ENCODE data around the gene AASDH.

Gene AASDH

DNA sequence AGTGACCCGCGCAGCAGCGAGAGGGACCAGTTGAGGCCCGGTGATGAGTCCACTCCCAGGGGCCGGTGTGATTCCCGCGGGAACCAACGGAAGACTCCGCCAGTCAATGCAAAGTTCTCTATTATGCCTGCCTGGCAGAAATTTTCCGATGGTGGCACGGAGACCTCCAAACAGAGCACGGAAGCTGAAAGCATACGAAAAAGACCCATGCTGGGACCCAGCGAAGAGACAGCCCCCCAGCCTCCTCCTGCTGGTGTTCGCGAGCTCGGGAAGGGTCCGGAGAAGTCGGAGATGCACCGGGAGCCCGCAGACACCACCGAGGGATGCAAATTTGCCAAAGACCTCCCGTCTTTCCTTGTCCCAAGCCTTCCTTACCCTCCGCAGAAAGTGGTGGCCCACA lies 71.7 kb downstream of the AASDH start:
- DNase-seq, result no peak

DNA sequence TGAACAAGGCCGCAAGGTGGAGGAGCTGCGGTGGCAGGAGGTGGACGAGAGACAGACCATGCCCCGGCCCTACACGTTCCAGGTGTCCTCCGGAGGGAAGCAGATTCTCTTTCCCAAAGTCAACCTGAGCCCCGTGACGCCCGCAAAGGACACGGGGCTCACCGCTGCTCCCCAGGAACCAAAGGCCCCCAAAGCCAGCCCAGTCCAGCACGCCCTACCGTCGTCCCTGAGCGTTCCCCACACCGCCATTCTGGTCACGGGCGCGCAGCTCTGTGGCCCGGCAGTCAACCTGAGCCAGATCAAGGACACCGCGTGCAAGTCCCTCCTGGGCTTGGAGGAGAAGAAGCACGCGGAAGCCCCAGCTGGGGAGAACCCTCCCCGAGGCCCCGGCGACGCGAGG lies 72.2 kb downstream of the AASDH start:
- no peak for DNase-seq

DNA sequence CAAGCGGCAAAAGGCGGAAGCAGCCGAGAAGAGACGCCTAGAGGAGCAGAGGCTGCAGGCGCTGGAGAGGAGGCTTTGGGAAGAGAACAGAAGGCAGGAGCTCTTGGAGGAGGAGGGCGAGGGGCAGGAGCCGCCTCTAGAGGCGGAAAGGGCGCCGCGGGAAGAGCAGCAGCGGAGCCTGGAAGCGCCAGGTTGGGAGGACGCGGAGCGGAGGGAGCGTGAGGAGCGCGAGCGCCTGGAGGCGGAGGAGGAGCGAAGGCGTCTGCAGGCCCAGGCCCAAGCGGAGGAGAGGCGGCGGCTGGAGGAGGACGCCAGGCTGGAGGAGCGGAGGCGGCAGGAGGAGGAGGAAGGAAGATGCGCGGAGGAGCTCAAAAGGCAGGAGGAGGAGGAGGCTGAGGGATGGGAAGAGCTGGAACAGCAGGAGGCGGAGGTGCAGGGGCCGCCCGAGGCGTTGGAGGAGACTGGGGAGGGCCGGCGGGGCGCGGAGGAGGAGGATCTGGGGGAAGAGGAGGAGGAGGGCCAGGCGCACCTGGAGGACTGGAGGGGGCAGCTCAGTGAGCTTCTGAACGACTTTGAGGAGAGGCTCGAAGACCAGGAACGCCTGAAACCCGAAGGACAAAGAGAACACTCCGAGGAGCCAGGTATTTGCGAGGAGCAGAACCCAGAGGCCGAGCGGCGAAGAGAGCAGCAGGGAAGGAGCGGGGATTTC lies 72.9 kb downstream of the AASDH start:
- DNase-seq, result no peak

DNA sequence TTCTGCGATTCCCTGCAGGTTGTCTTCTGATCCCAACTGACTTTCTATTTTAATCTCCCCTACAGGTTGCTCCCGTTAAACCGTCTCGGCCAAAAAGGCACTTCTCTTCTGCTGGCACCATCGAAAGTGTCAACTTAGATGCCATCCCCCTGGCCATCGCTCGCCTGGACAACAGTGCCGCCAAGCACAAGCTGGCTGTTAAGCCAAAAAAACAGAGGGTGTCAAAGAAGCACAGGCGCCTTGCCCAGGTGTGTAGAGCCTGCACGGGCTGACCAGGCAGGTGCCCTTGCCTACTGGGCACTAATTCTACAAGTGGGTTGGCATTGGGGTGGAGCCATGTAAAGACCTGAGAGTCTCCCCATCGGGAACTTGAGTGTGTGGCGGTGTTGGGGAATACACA lies 74.2 kb downstream of the AASDH start:
- no peak for DNase-seq

DNA sequence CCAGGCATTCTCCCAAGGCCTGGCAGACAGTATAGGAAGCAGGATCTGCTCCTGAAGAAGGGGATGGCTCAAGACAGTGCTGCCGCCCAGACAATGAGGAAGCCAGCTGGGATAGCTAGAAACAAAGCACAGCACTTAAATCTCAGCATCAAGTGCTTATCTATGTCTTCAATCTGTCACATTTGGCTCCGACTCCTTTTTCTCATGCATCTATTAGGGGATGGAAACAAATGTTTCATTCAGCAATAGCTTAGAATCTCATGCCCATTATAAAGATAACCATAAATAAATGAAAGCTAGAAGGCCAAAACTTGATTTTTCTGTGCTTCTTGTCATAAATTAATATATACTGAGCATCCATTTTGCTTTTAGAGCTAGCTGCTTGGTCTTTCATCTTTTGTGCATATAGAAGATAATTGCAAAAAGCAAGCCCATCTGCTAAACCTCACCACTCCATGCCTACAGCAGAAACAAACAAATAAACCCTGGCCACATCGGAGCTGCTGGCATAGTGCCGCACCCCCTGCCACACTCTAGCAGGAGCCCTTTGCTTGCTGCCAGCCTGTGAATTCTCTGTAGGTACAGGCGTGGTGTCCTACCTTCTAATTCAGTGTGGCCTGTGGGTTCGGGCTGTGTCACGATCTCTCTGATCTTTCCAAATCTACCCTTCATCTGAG lies 75.9 kb downstream of the AASDH start:
- no peak for DNase-seq

DNA sequence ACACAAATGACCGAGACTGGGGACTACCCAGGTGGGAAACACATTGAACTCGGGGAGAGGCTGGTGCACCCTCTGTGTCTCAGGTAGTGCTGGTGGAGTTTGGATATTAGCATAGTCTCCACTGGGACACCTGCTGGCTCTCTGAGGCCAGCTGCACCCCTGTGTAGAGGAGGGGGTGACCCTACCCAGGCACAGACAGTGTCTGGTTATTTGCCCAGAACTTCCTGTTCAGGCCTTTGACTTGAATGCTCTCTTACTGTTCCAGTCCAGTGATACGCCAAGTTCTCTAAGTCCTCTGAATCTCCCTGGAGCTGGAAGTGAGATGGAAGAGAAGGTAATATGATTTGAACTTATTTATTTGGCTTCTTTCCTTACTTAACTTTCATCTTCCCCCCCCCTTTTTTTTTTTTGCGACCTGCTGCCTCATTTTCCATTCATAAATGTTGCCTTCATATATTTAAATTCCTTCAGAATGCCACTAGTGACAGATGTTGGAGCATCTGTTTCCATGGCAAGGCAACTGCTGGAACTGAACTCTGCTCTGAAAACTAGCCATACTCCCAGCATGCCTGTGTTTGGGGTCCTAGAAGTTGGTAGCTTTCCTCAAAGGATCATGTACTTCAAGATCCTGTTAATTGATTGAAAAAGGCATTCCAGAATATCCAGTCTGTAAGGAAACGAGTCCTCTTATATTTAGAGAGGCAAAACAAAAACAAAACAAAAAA lies 76.7 kb downstream of the AASDH start:
- DNase-seq, result no peak

DNA sequence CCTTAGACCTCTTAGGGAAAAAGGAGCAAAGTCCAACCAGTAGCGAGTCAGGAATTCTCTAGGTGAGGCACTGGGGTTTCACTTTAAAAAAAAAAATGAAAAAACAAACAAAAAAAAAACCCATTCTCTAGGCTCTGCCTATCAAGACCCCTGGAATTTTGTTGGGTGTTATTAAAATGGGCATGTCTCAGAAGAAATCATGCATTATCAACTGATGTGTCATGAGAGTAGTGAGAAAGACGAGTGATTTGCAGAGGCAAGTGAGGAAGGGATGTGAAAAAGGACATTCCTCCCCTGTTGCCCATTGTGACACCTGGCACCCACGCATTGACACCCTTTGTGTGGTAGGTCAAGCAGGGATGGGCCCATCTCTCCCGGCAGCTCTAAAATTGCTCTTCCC lies 78.9 kb downstream of the AASDH start:
- DNase-seq, result no peak

DNA sequence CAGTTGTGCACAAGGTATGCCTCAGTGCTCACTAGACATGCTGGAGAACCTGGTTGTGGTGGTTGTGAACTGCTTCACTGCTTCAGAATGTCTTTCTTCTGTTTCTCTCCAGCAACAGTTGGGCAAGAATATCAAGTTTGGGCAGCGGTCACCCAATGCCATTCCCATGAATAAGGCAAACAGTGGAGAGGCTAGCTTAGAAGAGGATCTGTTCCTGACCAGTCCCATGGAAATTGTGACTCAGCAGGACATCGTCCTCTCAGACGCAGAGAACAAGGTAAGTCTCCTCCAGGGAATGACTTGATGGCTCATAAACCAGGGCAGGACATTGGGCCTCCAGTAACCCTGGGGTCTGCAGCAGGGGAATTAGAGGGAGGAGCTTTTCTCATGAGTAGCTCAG lies 79.9 kb downstream of the AASDH start:
- no peak for DNase-seq

DNA sequence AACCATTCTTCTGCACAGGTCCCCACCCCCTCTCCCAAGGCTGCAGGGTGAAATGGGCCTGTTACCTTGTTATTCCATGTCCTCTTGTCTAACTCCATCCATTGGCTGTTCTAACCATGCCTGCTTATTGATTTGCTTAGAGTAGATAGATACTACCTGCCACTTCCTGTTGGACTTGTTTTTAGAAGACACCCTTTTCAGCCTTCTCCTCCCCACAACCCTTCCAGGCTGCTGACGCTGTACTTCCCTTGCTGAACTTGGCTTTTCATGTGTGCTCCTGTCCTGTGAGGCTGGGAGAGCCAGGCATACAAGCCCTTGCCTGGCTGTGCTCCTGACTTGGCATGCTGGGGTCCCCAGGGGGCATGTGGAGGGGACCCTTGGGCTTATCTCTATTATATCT lies 81.9 kb downstream of the AASDH start:
- DNase-seq, result no peak

DNA sequence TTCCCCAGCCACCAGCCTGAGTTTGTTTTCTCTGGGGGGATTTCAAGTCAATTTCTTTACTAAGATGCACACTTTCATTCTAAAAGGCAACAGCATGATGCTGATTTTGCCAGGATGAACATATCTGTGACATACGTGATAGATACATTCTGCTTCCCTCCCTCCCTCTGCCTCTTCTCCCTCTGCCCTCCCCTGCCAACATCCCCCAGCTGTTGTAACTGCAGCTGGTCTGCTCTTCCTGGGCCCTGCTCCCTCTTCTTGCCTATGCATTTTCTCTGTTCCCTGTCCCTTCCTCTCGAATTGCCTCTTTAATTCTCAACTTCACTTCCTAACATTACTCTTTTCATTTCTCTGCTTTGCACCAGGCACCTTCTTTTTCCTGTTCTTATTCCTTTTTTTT lies 83.4 kb downstream of the AASDH start:
- no peak for DNase-seq

DNA sequence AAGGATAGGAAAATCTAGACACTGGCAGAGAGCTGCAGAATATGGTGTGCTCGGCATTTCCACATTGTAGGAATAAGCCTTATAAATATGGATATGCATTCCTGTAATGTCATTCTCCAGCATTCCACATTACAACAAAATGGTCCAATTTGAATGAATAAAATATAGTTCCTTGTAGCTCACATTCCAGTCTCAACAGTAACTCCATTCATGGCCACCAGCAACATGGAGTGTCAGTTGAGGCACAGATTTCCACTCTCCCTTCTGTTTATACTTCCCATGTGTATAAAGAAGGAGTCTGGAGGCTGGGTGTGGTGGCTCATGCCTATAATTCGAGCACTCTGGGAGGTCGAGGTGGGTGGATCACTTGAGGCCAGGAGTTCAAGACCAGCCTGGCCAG lies 84.5 kb downstream of the AASDH start:
- no peak for DNase-seq

DNA sequence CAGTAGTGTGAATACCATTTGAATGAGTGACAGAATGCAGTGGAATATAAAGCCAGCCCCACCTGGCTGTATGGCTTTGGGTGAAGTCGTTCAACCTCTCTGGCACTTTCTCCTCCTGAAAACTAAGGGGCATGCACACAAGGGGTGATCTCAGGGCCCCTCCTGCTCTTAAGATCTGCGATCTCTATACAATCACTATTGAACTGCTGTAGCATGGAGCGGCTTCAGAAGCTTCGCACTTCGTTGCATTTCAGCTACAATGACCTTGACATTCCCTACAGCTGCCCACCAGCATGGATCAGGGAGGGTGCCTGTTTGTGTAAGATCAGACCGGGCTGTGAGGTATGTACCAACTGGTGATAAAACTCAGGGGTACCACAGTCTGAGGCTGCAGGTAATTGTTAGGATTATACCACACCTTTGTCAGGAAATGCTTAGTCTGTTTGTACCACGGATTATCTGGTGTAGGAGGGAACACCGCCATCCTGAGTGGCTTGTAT lies 85.2 kb downstream of the AASDH start:
- no peak for DNase-seq

DNA sequence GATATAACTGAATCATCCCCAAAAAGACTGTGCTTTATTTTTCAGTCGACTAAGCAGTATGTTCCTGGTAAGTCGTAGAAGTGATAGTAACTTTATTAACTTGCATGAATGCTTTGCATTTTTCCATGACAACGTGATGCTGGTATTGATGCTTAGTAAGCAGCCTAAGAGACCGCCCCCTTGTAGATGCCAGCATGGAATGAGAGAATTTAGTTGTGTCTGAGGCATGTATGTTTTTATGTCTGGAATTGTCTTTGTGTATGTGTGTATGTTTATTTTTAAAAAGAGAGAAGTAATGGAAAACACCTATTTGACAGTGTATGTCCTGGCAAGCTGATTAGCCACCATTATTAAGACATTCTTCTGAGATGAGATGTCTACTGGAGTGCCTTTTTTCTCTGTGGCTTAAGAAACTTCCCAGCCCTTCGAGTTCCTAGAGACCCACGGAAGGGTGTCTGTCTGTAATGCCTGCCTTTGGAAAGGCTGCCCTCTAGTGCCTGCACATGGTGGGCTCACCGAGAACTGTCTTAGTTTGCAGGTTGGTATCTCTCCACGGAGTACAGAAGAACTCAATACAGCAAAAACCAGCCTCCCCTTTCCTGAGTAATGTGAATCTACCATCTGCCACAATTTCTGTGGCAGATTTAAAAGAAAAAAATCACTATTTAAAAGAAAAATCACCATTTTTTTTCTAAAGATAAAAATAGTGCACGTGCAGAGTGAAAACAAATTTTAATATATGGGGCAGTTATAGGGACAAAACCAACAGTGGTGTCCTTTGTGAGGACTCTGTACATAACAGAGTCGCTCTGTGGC lies 85.9 kb downstream of the AASDH start:
- DNase-seq, result peak; percentile 79

DNA sequence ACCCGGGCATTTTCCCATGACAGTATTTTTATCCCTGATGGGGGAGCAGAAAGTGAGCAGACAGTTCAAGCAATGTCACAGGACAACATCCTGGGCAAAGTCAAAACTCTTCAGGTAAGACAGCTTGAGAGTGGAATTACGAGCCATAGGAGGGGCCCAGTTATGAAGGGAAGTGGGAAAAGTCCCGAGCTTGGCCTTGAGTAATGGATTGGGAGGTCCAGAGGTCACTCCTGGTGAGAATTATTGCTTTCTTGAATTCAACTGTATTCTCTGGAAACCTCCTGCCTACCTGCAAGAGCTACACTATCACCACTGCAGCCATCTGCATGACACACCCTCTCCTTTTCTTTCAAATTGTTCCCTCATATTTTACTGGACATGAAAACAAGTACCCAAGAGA lies 89.1 kb downstream of the AASDH start:
- DNase-seq, result no peak

DNA sequence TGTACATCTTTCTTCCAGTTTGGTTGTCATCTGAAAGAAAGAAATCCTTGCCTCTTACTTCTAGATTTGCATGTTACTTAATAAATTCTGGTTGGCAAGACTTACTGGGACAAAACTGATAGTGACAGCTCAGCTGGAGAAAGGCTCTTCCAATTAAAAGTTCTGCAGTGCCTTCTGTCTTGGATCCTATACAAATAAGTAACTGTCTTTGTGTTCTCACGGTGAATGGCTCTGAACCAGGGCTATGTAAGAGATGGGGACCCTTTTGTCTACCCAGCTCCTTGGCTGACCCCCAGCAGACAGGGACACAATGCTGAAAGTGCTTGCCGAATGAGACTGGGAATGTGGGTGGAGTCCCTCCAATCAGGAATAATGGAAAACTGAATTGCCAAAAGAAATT lies 89.5 kb downstream of the AASDH start:
- DNase-seq, result no peak

DNA sequence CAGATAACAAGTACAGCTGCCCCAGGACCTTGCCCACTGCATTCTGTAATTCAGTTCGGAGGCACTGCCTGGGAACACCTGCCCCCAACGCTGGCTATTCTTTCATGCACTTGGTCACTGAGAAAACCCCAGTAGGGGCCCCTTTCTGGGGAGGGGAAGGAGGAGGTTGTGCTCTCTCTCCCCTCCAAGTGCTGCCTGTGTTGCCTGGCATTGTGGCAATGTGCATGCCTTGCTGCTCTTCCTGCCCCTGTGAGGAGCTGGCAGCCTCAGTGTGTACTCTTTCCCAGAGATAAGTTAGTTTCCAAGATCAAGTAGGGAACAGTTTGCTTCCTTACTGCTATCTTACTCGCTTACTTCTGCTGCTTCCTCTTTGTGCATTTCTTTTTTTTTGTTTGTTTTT lies 90.8 kb downstream of the AASDH start:
- DNase-seq, result no peak

DNA sequence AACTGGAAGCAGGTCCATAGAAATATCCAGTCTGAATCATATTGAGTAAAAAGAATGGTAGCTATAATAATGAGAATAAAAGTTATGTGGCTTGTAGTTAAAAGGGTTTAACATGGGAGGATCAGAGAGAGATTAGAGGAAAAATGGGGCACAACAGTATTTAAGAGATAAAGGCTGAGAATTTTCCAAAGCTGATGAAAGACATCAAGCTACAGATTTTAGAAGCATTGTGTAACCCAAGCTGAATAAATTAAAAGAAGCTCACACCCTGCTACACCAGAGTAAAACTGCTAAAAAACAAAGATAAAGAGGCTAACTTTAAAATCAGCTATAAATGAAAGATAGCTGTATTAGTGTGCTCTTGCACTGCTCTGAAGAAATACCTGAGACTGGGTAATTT lies 94.2 kb downstream of the AASDH start:
- DNase-seq, result no peak

DNA sequence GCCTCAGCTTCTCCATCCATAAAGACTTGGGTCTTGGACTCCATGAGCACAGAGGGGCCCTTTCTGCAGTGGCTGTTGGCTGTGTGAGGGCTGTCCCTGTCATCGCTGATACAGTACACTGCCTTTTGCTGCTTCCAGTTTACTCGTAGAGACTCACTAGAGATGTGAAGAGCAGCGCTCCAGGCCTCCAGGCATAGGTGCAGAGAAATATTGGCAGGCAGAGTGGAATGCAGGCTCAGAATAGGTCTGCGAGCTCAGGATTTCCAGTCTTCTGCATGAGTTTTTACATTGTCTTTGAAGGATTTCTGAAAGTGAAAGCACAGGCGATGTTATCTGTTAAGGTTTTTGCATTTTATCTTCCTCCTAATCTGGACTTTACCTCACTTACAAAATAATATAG lies 97.4 kb downstream of the AASDH start:
- no peak for DNase-seq

DNA sequence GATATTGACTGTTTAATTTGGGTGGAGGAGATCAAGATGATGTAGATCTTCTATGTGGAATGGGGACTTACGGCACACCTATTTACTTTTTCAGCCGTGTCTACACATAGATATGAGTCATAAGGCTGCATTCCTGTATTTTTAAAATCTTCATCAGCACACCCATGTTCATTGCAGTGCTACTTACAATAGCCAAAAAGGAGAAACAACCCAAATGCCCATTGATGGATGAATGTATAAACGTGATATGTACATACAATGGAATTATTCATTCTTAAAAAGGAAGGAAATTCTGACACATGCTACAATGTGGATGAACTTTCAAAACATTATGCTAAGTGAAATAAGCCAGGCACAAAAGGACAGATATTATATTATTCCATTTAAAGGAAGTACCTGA lies 98.6 kb downstream of the AASDH start:
- no peak for DNase-seq
